HCT116 (cell line): ENCODE measurements around the gene MLLT11. TPM values are rescaled to one million over a fixed set of nuclear protein-coding genes. Genes with fewer than 3 reads are reported as not detected.

Source experiments
- ATAC-seq: fragments of 200-7000 bp; cut with Tn5 transposase; 2 replicates; pipeline ENCODE4 v1.9.1; 2020; ENCODE audit warnings: mild to moderate bottlenecking, moderate library complexity
- BruUV-seq: library from RNA; stranded (reverse); fragments of 400-500 nt; replicated peaks from 2 replicates; lab custom pipeline; 2021; lab: Mats Ljungman, UMichigan
- CTCF ChIA-PET: fragments of 300-600 bp; sonication (Branson Sonifier 250); formaldehyde crosslinking; loops from one replicate; lab custom pipeline; 2021; ENCODE audit warnings: antibody characterized with exemption; lab: Charles Lee
- POLR2A ChIA-PET: fragments of 300-600, 350-600 bp; sonication (Branson Sonifier 250); formaldehyde crosslinking; loops from one replicate; lab custom pipeline; 2021; ENCODE audit warnings: antibody characterized with exemption; lab: Charles Lee
- RAD21 ChIA-PET, 2 experiments: fragments of 300-600 bp; sonication (Branson Sonifier 250); formaldehyde crosslinking; loops; one replicate each; lab custom pipeline; 2023; ENCODE audit warnings: low total read pairs in 2 of 2; ENCODE audit not compliant: uncharacterized antibody in 2 of 2, unreplicated experiment in 2 of 2, low non-redundant PET in 1 of 2; lab: Charles Lee
- DNase-seq: peaks from one replicate; pipeline ENCODE4 v3.0.0-alpha.2; 2010; ENCODE audit warnings: low read depth, low spot score
- H2AFZ ChIP-seq: fragments of 200-600 bp; shearing (Covaris generic), sonication (generic); 2 replicates; pipeline ENCODE4 v1.6.1; 2017; ENCODE audit warnings: low read depth, mixed run types, mixed read lengths, antibody characterized with exemption, low read length; ENCODE audit not compliant: poor library complexity, severe bottlenecking
- H3K27ac ChIP-seq: 2 replicates; pipeline ENCODE4 v1.5.1; 2012; ENCODE audit warnings: low read depth, low read length
- H3K27me3 ChIP-seq: fragments of 200-600 bp; sonication (generic); 2 replicates; pipeline ENCODE4 v1.6.1; 2016; ENCODE audit warnings: mixed run types, low read length, mixed read lengths; ENCODE audit not compliant: insufficient read depth
- H3K36me3 ChIP-seq, 2 experiments: fragments of 200-500 bp in 1 of 2; fragments of 200-600 bp in 1 of 2; sonication (Bioruptor generic) in 1 of 2; sonication (generic) in 1 of 2; 2 replicates each; pipeline versions ENCODE4 v1.5.1 to v1.6.1; 2014 to 2016; ENCODE audit warnings: low read length in 2 of 2, inconsistent platforms in 1 of 2, mixed read lengths in 1 of 2, mixed run types in 1 of 2; ENCODE audit not compliant: insufficient read depth in 2 of 2, control insufficient read depth in 1 of 2
- H3K4me1 ChIP-seq, 2 experiments: fragments of 200-600 bp in 1 of 2; sonication (generic) in 1 of 2; 2 replicates each; pipeline versions ENCODE4 v1.5.1 to v1.6.1; 2012 to 2017; ENCODE audit warnings: low read length in 2 of 2, inconsistent platforms in 1 of 2, mild to moderate bottlenecking in 1 of 2, mixed read lengths in 1 of 2, mixed run types in 1 of 2, moderate library complexity in 1 of 2; ENCODE audit not compliant: insufficient read depth in 2 of 2, control insufficient read depth in 1 of 2
- H3K4me2 ChIP-seq: fragments of 200-600 bp; sonication (generic); 2 replicates; pipeline ENCODE4 v1.6.1; 2017; ENCODE audit warnings: mixed run types, low read length, mixed read lengths
- H3K4me3 ChIP-seq, 2 experiments: fragments of 200-600 bp in 1 of 2; sonication (generic) in 1 of 2; replicated peaks in 1 of 2; 2 replicates each; pipeline ENCODE4 v1.5.1; 2011 to 2016; ENCODE audit warnings: low read length in 2 of 2, control low read depth in 1 of 2, low read depth in 1 of 2, mild to moderate bottlenecking in 1 of 2, mixed read lengths in 1 of 2, mixed run types in 1 of 2
- H3K79me2 ChIP-seq: fragments of 200-600 bp; sonication (generic); 2 replicates; pipeline ENCODE4 v1.6.1; 2017; ENCODE audit warnings: mild to moderate bottlenecking, mixed run types, low read length, moderate library complexity, mixed read lengths; ENCODE audit not compliant: insufficient read depth
- H3K9ac ChIP-seq: fragments of 200-600 bp; sonication (generic); 2 replicates; pipeline ENCODE4 v1.6.1; 2016; ENCODE audit warnings: low read length, mixed read lengths
- H3K9me2 ChIP-seq: fragments of 200-600 bp; sonication (generic), shearing (Covaris generic); 2 replicates; pipeline ENCODE4 v1.6.1; 2017; ENCODE audit warnings: mixed run types, mild to moderate bottlenecking, moderate library complexity; ENCODE audit not compliant: insufficient read depth
- H3K9me3 ChIP-seq, 2 experiments: fragments of 200-500 bp in 1 of 2; fragments of 200-600 bp in 1 of 2; sonication (Bioruptor generic) in 1 of 2; sonication (generic) in 1 of 2; 2 replicates each; pipeline ENCODE4 v1.6.1; 2014 to 2017; ENCODE audit warnings: low read length in 2 of 2, mixed read lengths in 2 of 2, inconsistent platforms in 1 of 2, low read depth in 1 of 2, mild to moderate bottlenecking in 1 of 2, mixed run types in 1 of 2, moderate library complexity in 1 of 2; ENCODE audit not compliant: control insufficient read depth in 1 of 2, insufficient read depth in 1 of 2
- H4K20me1 ChIP-seq: fragments of 200-600 bp; sonication (generic), shearing (Covaris generic); 2 replicates; pipeline ENCODE4 v1.6.1; 2017; ENCODE audit warnings: mixed run types, mild to moderate bottlenecking, moderate library complexity; ENCODE audit not compliant: insufficient read depth
- CTCF ChIP-seq, 3 experiments: fragments of 200-600 bp in 1 of 3; sonication (generic) in 1 of 3; IDR thresholded peaks in 2 of 3; conservative IDR thresholded peaks in 1 of 3; 2 replicates each; pipeline ENCODE4 v1.5.1; 2012 to 2017; ENCODE audit warnings: low read depth in 2 of 3, low read length in 2 of 3, antibody characterized with exemption in 1 of 3, borderline replicate concordance in 1 of 3, control low read depth in 1 of 3, mild to moderate bottlenecking in 1 of 3, mixed read lengths in 1 of 3, mixed run types in 1 of 3, moderate library complexity in 1 of 3; ENCODE audit not compliant: insufficient read depth in 1 of 3
- EGR1 ChIP-seq: IDR thresholded peaks from 2 replicates; pipeline ENCODE4 v1.6.1; 2012; ENCODE audit warnings: low read depth
- EZH2phosphoT487 ChIP-seq: fragments of 200-600 bp; IDR thresholded peaks from 2 replicates; pipeline ENCODE4 v1.6.1; 2018; ENCODE audit warnings: antibody characterized with exemption, borderline replicate concordance
- POLR2A ChIP-seq: IDR thresholded peaks from 2 replicates; pipeline ENCODE4 v1.7.0; 2011; ENCODE audit warnings: borderline replicate concordance; ENCODE audit not compliant: insufficient read depth, insufficient read length; ENCODE audit errors: extremely low read depth
- POLR2AphosphoS5 ChIP-seq: IDR thresholded peaks from 2 replicates; pipeline ENCODE4 v1.6.1; 2011; ENCODE audit warnings: mild to moderate bottlenecking, low read depth, low read length, moderate library complexity
- SIN3A ChIP-seq: IDR thresholded peaks from 2 replicates; pipeline ENCODE4 v1.6.1; 2012; ENCODE audit warnings: low read depth
- ZFX ChIP-seq: fragments of 450-650 bp; IDR thresholded peaks from 2 replicates; pipeline ENCODE4 v1.6.1; 2017
- intact Hi-C: fragments of 100-400 bp; cut with micrococcal nuclease; formaldehyde crosslinking; loops from 2 replicates; pipeline ENCODE4 v1.10.0; 2022
- total RNA-seq: library from RNA; stranded (reverse); gene quantifications from one replicate; pipeline ENCODE4 v1.2.1, GENCODE V29; 2021; ENCODE audit not compliant: unreplicated experiment
- TF ChIP-seq, protein P1 (sequence below): IDR thresholded peaks from 2 replicates; pipeline ENCODE4 v1.6.1; 2012
- TF ChIP-seq, protein P2 (sequence below): IDR thresholded peaks from 2 replicates; pipeline ENCODE4 v1.6.1; 2011; ENCODE audit warnings: mild to moderate bottlenecking, low read length, moderate library complexity; ENCODE audit not compliant: insufficient replicate concordance; ENCODE audit errors: extremely low read depth

MLLT11 gene
- total RNA-seq, 1 experiment from 2014 or later, result 0.17 TPM

GRCh38 chr1:151035167-151035566 is 25.0 kb upstream of the MLLT11 start (continued):
- TF ChIP-seq, protein P1, sequence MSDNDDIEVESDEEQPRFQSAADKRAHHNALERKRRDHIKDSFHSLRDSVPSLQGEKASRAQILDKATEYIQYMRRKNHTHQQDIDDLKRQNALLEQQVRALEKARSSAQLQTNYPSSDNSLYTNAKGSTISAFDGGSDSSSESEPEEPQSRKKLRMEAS, result no peak
- TF ChIP-seq SIN3A (no peak), POLR2A (no peak)

DNA sequence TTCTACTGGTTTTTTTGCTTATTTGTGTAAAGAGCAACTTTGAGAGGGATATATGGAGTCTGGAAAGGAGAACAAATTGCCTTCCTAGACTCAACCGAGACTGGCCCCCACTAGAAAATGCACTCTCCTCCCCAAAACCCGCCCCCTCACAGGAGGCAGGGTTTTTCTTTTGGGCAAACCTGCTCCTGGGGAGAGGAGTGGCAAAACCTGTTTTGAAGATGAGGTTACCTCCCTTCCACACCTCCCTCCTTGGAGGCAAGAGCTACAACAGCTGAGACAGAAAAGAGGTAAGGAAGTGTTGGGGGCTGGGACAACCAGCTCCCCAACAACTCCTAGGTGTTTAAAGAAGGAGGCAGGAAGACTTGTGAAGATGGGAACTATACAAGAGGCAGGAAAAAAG is 23.8 kb upstream of the MLLT11 start, which contains the start of gene BNIPL:
BNIPL (plus strand) TSS at position 231 of the 400 bp plus-strand sequence; CDS start at position 371, 140 bp downstream.
- RAD21 ChIA-PET, result no interaction called here
- no peaks in the 10 kb centered on the region for H3K9me3 ChIP-seq
- POLR2A ChIA-PET, result no interaction called here
- peak; percentile 57; the same call in 1 of the 2 replicates for ATAC-seq
- TF ChIP-seq EGR1 (peak; percentile 34; the same call in 1 of the 2 replicates), ZFX (no peak), CTCF (IDR thresholded peaks at IDR 0.05 in 2 of 3, conservative IDR thresholded peaks at IDR 0.05 in 1 of 3; ENCODE audit: borderline replicate concordance in 1 of 3, insufficient read depth in 1 of 3, low read depth in 2 of 3, low read length in 2 of 3) (no peak), EZH2phosphoT487 (no peak), POLR2AphosphoS5 (no peak)
- TF ChIP-seq, protein P2, sequence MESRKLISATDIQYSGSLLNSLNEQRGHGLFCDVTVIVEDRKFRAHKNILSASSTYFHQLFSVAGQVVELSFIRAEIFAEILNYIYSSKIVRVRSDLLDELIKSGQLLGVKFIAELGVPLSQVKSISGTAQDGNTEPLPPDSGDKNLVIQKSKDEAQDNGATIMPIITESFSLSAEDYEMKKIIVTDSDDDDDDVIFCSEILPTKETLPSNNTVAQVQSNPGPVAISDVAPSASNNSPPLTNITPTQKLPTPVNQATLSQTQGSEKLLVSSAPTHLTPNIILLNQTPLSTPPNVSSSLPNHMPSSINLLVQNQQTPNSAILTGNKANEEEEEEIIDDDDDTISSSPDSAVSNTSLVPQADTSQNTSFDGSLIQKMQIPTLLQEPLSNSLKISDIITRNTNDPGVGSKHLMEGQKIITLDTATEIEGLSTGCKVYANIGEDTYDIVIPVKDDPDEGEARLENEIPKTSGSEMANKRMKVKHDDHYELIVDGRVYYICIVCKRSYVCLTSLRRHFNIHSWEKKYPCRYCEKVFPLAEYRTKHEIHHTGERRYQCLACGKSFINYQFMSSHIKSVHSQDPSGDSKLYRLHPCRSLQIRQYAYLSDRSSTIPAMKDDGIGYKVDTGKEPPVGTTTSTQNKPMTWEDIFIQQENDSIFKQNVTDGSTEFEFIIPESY, result no peak
- TF ChIP-seq, all 23 proteins: peak for 1
- Histone ChIP-seq H3K36me3 (peaks cover 5 to 11% of the 10 kb centered on the region in 2 experiments; a peak in 3 of 4 replicates), H3K27me3 (no peaks in the 10 kb centered on the region), H3K79me2 (no peaks in the 10 kb centered on the region), H3K9ac (no peak within 1 kb of the TSS), H4K20me1 (no peaks in the 10 kb centered on the region), H3K4me3 (no peak within 1 kb of the TSS), H2AFZ (no peak within 1 kb of the TSS), H3K4me1 (peaks cover 5% of the 10 kb centered on the region in 2 experiments; a peak in 3 of 4 replicates), H3K9me2 (no peaks in the 10 kb centered on the region), H3K4me2 (peak within 1 kb of the TSS; percentile 25; the same call in 1 of the 2 replicates), H3K27ac (no peak within 1 kb of the TSS)
- intact Hi-C loops, result no loop called here
- no peak for DNase-seq
- BruUV-seq, result no TSS peak
- CTCF ChIA-PET, result no interaction called here
